Renal cortical epithelial cell (primary cell): ENCODE results near the gene VTCN1. TPM values are rescaled to one million over a fixed set of nuclear protein-coding genes. Genes with fewer than 3 reads are reported as not detected.

Source experiments
- DNase-seq: peaks from one replicate; pipeline ENCODE4 v3.0.0-alpha.2; 2011; ENCODE audit warnings: low read depth
- total RNA-seq: library from RNA; depleted of rRNA; stranded (reverse); fragments of >200 nt; gene quantifications from 2 replicates; pipeline ENCODE4 v1.2.3, GENCODE V29; 2014

Gene VTCN1
- total RNA-seq, 1 donor from 2014 or later = 19.9 TPM

GRCh38 chr1:117209094-117209493, 1.6 kb downstream of the VTCN1 start:
- no peak for DNase-seq

- DNase-seq = no peak
Observed at GRCh38 chr1:117208580-117208979, 2.1 kb downstream of the VTCN1 start.

- DNase-seq = peak; percentile 13
Observed at GRCh38 chr1:117205368-117205767, 5.4 kb downstream of the VTCN1 start.

- DNase-seq = no peak
Observed at GRCh38 chr1:117201808-117202207, 8.9 kb downstream of the VTCN1 start.

- no peak for DNase-seq
Observed at GRCh38 chr1:117198097-117198496, 12.6 kb downstream of the VTCN1 start.

GRCh38 chr1:117189726-117190125, 21.0 kb downstream of the VTCN1 start:
- DNase-seq = no peak

GRCh38 chr1:117188816-117189437, 21.8 kb downstream of the VTCN1 start:
- no peak for DNase-seq

- DNase-seq = no peak
Observed at GRCh38 chr1:117188170-117188815, 22.4 kb downstream of the VTCN1 start.

GRCh38 chr1:117183112-117183511, 27.6 kb downstream of the VTCN1 start:
- no peak for DNase-seq

GRCh38 chr1:117182319-117182718, 28.4 kb downstream of the VTCN1 start:
- DNase-seq = no peak

- no peak for DNase-seq
Observed at GRCh38 chr1:117181630-117182041, 29.1 kb downstream of the VTCN1 start.

GRCh38 chr1:117180147-117180967, 30.4 kb downstream of the VTCN1 start:
- no peak for DNase-seq

- no peak for DNase-seq
Observed at GRCh38 chr1:117179471-117179870, 31.3 kb downstream of the VTCN1 start.

GRCh38 chr1:117178756-117179155, 32.0 kb downstream of the VTCN1 start:
- DNase-seq = no peak

GRCh38 chr1:117177376-117177775, 33.4 kb downstream of the VTCN1 start:
- no peak for DNase-seq

GRCh38 chr1:117176579-117176978, 34.1 kb downstream of the VTCN1 start:
- peak; percentile 19 for DNase-seq

- DNase-seq = no peak
Observed at GRCh38 chr1:117174851-117175250, 35.9 kb downstream of the VTCN1 start.

GRCh38 chr1:117173691-117174090, 37.0 kb downstream of the VTCN1 start:
- no peak for DNase-seq

GRCh38 chr1:117173006-117173405, 37.7 kb downstream of the VTCN1 start:
- peak; percentile 97 for DNase-seq

- DNase-seq = peak; percentile 98
Observed at GRCh38 chr1:117171900-117172511, 38.7 kb downstream of the VTCN1 start.

GRCh38 chr1:117169871-117170596, 40.7 kb downstream of the VTCN1 start:
- DNase-seq = peak; percentile 95

- peak; percentile 75 for DNase-seq
Observed at GRCh38 chr1:117167402-117167801, 43.3 kb downstream of the VTCN1 start.
